ENCODE measurements around the gene CA11. TPM values are rescaled to one million over a fixed set of nuclear protein-coding genes. Genes with fewer than 3 reads are reported as not detected.
A peak's percentile ranks its signal among the peaks of the same experiment; 100 is the strongest.

The CA11 gene
- total RNA-seq, 2 donors from 2014 or later: 2.9 TPM; not detected in 1

DNA sequence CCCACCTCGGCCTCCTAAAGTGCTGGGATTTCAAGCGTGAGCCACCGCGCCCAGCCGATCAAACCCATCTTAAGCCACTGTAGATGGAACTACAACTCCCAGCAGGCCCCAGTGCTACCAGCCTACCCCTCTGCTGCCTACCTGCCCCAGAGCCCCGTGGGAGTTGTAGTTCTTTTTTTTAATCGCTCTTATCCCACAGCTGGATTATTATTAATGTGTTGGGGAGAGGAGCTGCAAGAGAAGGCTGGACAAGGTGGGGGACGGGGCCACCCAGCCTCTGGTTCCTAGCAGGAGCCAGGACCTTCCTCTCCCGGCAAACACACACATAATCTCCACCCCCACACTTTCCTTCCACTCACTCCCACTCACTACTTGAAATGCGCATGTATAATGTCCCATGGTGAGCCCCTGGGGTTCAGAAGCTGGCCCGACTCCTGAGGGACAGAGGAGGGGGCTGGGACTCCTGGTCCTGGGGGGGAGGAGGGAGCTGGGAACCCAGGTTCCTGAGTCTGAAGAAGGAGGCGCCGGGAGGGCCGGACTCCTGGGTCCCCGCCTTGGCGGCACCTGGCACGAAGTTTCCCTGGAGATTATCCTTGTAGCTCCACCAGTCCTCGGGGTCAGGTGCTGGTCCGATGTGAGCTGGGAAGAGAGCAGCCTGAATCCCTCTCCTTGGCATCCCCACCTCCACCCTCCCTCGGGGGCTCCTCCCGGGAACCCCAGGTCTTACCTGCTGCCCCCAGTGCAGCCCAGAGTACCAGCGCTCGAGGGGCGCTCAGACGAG is 958 bp downstream of the CA11 start:
- intact Hi-C loops (cut with DNase I): no loop called here
- peak; percentile 73 for ATAC-seq
- H3K27ac ChIP-seq: peak overlapping the region; percentile 84 to 92 (median 90)
- no peaks in the 10 kb centered on the region for H3K27me3 ChIP-seq
- H3K4me3 ChIP-seq: no peak overlapping the region
- H3K9me3 ChIP-seq: no peaks in the 10 kb centered on the region
- DNase-seq: peak; percentile 80 to 87 (median 85)
- 3 to 8% methylated on average over 16 to 25 of the region's 25 CpGs for WGBS, 2 donors
- H3K4me1 ChIP-seq: peaks cover 28% of the 10 kb centered on the region
- no peak for TF ChIP-seq POLR2A (IDR thresholded peaks at IDR 0.05)
- TF ChIP-seq CTCF (IDR thresholded peaks at IDR 0.05): no peak
- no peaks in the 10 kb centered on the region for H3K36me3 ChIP-seq (replicated peaks in 1 of 2; ENCODE audit: insufficient read depth in 1 of 2, low read depth in 2 of 2)

DNA sequence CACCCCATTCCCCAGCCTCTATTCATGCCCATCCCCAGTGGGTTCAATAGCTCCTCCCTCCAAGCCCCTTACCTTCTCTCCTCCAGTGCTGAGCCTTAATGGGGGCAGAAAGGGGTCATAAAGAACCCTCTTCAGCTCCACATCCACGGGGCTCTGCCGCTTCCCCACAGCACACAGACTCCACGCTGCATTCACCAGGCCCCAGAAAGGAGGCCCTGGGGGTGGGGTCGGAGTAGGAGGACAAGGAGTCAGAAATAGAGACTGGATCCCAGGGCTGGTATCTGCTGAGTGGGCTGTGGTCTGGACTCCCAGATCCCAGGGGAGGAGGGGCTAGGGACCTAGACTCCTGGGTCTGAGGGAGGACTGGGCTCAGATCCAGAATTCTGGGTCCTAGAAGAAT is 1.6 kb downstream of the CA11 start:
- intact Hi-C loops (cut with DNase I): no loop called here
- Histone ChIP-seq H3K4me3 (no peak overlapping the region), H3K36me3 (replicated peaks in 1 of 2; ENCODE audit: insufficient read depth in 1 of 2, low read depth in 2 of 2) (no peaks in the 10 kb centered on the region), H3K27ac (no peak overlapping the region), H3K27me3 (no peaks in the 10 kb centered on the region), H3K9me3 (no peaks in the 10 kb centered on the region), H3K4me1 (peaks cover 31% of the 10 kb centered on the region)
- DNase-seq: no peak
- ATAC-seq: no peak
- no peak for TF ChIP-seq POLR2A (IDR thresholded peaks at IDR 0.05)
- WGBS, 2 donors: 62 to 71% methylated on average over 3 to 4 of the region's 4 CpGs

DNA sequence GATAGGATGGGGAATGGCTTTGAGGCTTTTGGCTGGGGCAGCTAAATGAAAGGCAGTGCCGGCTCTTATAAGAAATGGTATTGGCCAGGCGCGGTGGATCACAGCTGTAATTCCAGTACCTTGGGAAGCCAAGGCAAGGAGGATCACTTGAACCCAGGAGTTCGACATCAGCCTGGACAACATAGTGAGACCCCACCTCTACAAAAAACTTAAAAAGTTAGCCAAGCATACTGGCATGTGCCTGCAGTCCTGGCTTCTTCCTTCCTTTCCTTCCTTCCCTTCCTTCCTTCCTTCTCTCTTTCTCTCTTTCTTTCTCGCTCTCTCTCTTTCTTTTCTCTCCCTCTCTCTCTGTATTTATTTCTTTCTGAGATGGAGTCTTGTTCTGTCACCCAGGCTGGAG is 3.1 kb downstream of the CA11 start:
- intact Hi-C loops (cut with DNase I): no loop called here
- WGBS, 2 donors: 78 to 89% methylated on average over 5 of the region's 5 CpGs
- DNase-seq: no peak
- peaks cover 40% of the 10 kb centered on the region for H3K4me1 ChIP-seq
- H3K36me3 ChIP-seq (replicated peaks in 1 of 2; ENCODE audit: insufficient read depth in 1 of 2, low read depth in 2 of 2): no peaks in the 10 kb centered on the region
- ATAC-seq: no peak
- H3K27me3 ChIP-seq: no peaks in the 10 kb centered on the region
- TF ChIP-seq CTCF (IDR thresholded peaks at IDR 0.05): no peak
- no peak for TF ChIP-seq POLR2A (IDR thresholded peaks at IDR 0.05)
- H3K9me3 ChIP-seq: no peaks in the 10 kb centered on the region
- no peak overlapping the region for H3K4me3 ChIP-seq
- H3K27ac ChIP-seq: no peak overlapping the region

DNA sequence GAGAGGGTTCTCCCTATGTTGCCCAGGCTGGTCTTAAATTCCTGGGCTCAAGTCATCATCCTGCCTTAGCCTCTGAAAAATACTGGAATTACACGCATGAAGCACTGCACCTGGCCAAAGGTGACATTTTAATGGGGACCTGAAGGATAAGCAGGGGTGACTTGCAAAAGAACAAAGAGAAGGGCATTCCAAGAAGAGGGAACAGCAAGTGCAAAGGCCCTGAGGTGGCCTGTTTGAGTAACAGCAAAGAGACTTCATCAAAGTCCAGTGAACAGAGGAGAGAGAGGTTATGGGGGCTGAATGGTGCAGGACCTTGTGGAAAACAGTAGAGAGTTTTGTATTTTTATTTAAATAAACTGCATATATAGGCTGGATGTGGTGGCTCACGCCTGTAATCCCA is 4.1 kb downstream of the CA11 start:
- WGBS, 2 donors: 92% methylated on average over 2 of the region's 2 CpGs
- Histone ChIP-seq H3K36me3 (replicated peaks in 1 of 2; ENCODE audit: insufficient read depth in 1 of 2, low read depth in 2 of 2) (no peaks in the 10 kb centered on the region), H3K4me1 (peaks cover 40% of the 10 kb centered on the region), H3K27ac (no peak overlapping the region), H3K27me3 (no peaks in the 10 kb centered on the region), H3K4me3 (no peak overlapping the region), H3K9me3 (no peaks in the 10 kb centered on the region)
- ATAC-seq: no peak
- TF ChIP-seq CTCF (IDR thresholded peaks at IDR 0.05) (no peak), POLR2A (IDR thresholded peaks at IDR 0.05) (no peak)
- intact Hi-C loops (cut with DNase I): no loop called here
- no peak for DNase-seq

DNA sequence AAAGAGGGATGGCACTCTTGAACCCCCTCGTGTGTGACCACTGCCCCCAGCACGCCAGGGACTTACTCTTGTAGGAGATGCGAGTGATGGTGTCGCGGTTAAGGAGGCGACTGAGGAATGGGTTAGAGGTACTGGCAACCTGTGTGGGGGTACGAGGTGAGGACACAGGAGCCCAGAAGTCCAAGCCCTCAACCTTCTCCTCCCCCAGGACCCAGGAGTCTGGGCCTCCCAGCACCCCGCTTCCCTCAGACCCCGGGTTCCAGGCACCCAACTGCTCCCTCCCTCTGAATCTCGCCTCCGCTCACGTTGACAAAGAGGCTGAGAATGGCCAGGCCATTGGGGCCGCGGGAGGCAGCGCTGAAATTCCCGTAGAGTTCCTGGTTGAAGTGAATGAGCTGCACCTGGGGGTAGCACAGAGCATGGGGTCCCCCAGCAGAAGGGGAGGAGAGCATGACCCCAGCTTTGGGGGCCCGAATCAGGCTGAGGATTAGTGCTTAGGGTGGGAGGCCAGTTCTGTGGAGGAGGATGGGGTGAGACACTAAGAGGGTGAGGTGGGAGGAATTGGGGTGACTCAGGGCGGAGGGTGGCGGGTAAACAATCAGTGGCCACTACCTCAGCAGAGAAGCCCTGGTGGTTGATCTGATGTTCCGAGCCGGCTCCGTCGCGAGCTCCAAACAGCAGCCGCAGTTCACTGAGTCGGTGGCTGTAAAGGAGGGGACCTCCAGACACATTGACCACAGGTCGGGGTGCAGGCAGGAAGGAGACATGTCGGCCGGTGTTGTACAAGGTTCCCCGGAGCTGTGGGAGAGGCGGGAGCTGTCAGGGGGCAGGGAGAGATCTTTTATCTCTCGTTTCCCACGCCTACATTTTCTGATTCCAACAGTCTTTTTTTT is 6.3 kb downstream of the CA11 start:
- DNase-seq (peak in 2 of 4 donors; percentile 20 to 26), ATAC-seq (no peak)
- intact Hi-C loops (cut with DNase I): no loop called here
- no peaks in the 10 kb centered on the region for H3K9me3 ChIP-seq
- no peak overlapping the region for H3K4me3 ChIP-seq
- 63 to 74% methylated on average over 25 to 33 of the region's 33 CpGs for WGBS, 2 donors
- no peaks in the 10 kb centered on the region for H3K27me3 ChIP-seq
- H3K36me3 ChIP-seq (replicated peaks in 1 of 2; ENCODE audit: insufficient read depth in 1 of 2, low read depth in 2 of 2): no peaks in the 10 kb centered on the region
- H3K27ac ChIP-seq: peak overlapping the region in 1 of 4 donors; percentile 14
- TF ChIP-seq POLR2A (IDR thresholded peaks at IDR 0.05): no peak
- no peak for TF ChIP-seq CTCF (IDR thresholded peaks at IDR 0.05)
- peaks cover 28% of the 10 kb centered on the region for H3K4me1 ChIP-seq
